Measurements from ENCODE around the gene BIN1. TPM values are rescaled to one million over a fixed set of nuclear protein-coding genes. Genes with fewer than 3 reads are reported as not detected.

BIN1 gene
- total RNA-seq, 2 donors from 2014 or later, result 41.7 to 45.9 TPM

DNA sequence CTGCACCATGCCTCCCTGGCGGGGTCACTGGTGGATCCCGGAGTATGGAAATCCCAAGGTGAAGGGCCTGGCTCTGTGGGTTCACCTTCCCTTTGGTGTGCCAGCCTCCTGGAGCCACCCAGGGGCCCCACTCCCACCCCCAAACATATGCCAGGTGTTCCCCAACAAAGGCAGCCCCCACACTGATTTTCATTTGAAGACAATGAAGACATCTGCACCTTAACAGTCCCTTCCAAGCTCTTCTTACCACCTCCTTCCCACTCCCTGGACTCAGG is 11.7 kb downstream of the BIN1 start:
- peaks cover 5% of the 10 kb centered on the region for H3K4me1 ChIP-seq (ENCODE audit: control insufficient read depth, insufficient read depth, low read length)
- TF ChIP-seq CTCF (conservative IDR thresholded peaks at IDR 0.05), result no peak
- no peak overlapping the region for H3K9ac ChIP-seq (ENCODE audit: extremely low read depth, low read length, poor library complexity, severe bottlenecking)
- Mint-ChIP-seq H3K4me3 (no peak overlapping the region), H3K9me3 (no peaks in the 10 kb centered on the region), H3K4me1 (peaks cover 10% of the 10 kb centered on the region), H3K36me3 (ENCODE audit: low read depth) (no peaks in the 10 kb centered on the region), H3K27ac (peak overlapping the region; percentile 39), H3K27me3 (ENCODE audit: insufficient read depth) (no peaks in the 10 kb centered on the region)
- H3K36me3 ChIP-seq (ENCODE audit: control insufficient read depth, insufficient read depth, low read length), result no peaks in the 10 kb centered on the region
- H3K27me3 ChIP-seq (ENCODE audit: control insufficient read depth, insufficient read depth, low read length, poor library complexity, severe bottlenecking), result no peaks in the 10 kb centered on the region
- DNase-seq, result no peak
- H3K27ac ChIP-seq (ENCODE audit: low read depth, low read length), result no peak overlapping the region
- no peaks in the 10 kb centered on the region for H3K9me3 ChIP-seq (ENCODE audit: control insufficient read depth, low read length)
- 94% methylated on average over 2 of the region's 2 CpGs; no CpG with 5 or more reads in 1 of the 2 experiments for WGBS, 2 experiments (ENCODE audit: insufficient coverage in 1 of 2, insufficient read length in 1 of 2)
- H3K4me3 ChIP-seq (ENCODE audit: low read length), result no peak overlapping the region

GRCh38 chr2:127094509-127095366 is 12.2 kb downstream of the BIN1 start:
- H3K27ac ChIP-seq (ENCODE audit: low read depth, low read length), result no peak overlapping the region
- no peaks in the 10 kb centered on the region for H3K9me3 Mint-ChIP-seq
- H3K27me3 ChIP-seq (ENCODE audit: control insufficient read depth, insufficient read depth, low read length, poor library complexity, severe bottlenecking), result no peaks in the 10 kb centered on the region
- no peak for TF ChIP-seq CTCF (conservative IDR thresholded peaks at IDR 0.05)
- peak; percentile 81 for DNase-seq
- peak overlapping the region; percentile 39 for H3K27ac Mint-ChIP-seq
- H3K36me3 Mint-ChIP-seq (ENCODE audit: low read depth), result no peaks in the 10 kb centered on the region
- H3K36me3 ChIP-seq (ENCODE audit: control insufficient read depth, insufficient read depth, low read length), result no peaks in the 10 kb centered on the region
- peaks cover 4% of the 10 kb centered on the region for H3K4me1 ChIP-seq (ENCODE audit: control insufficient read depth, insufficient read depth, low read length)
- H3K4me1 Mint-ChIP-seq, result peaks cover 9% of the 10 kb centered on the region
- no peak overlapping the region for H3K9ac ChIP-seq (ENCODE audit: extremely low read depth, low read length, poor library complexity, severe bottlenecking)
- 71 to 73% methylated on average over 14 to 17 of the region's 17 CpGs for WGBS, 2 experiments (ENCODE audit: insufficient coverage in 1 of 2, insufficient read length in 1 of 2)
- H3K27me3 Mint-ChIP-seq (ENCODE audit: insufficient read depth), result no peaks in the 10 kb centered on the region
- no peak overlapping the region for H3K4me3 ChIP-seq (ENCODE audit: low read length)
- no peak overlapping the region for H3K4me3 Mint-ChIP-seq
- H3K9me3 ChIP-seq (ENCODE audit: control insufficient read depth, low read length), result no peaks in the 10 kb centered on the region

DNA sequence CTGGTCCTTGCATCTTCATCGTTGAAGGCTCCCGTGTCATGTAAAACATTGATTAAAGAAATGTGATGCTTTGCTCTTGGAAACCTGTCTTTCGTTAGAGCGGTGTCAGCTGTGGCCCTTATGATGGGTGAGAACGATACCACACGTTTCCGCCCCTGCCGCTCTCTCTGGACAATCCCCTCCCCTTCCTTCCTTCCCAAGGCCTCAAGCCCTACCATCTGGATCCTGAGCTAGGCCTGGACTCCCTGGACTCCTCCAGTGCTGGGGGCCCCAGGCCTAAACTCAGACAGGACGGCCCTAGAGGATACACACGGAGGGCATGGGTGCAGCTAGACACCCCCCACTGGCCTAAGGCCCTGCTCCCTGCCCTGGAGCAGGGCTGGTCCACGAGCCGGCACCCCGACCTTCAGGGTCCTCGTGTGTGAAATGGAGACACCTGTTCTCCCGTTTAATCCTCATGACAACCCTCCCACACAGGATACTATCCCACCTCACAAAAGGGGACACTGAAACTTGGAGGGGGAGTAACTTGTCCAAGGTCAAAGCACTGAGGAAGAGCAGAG is 13.2 kb downstream of the BIN1 start:
- H3K4me1 ChIP-seq (ENCODE audit: control insufficient read depth, insufficient read depth, low read length), result peaks cover 4% of the 10 kb centered on the region
- Mint-ChIP-seq H3K27ac (no peak overlapping the region), H3K4me3 (no peak overlapping the region), H3K9me3 (no peaks in the 10 kb centered on the region), H3K27me3 (ENCODE audit: insufficient read depth) (no peaks in the 10 kb centered on the region), H3K4me1 (peaks cover 9% of the 10 kb centered on the region), H3K36me3 (ENCODE audit: low read depth) (no peaks in the 10 kb centered on the region)
- no peak overlapping the region for H3K9ac ChIP-seq (ENCODE audit: extremely low read depth, low read length, poor library complexity, severe bottlenecking)
- H3K9me3 ChIP-seq (ENCODE audit: control insufficient read depth, low read length), result no peaks in the 10 kb centered on the region
- no peak overlapping the region for H3K27ac ChIP-seq (ENCODE audit: low read depth, low read length)
- no peak overlapping the region for H3K4me3 ChIP-seq (ENCODE audit: low read length)
- no peak for TF ChIP-seq CTCF (conservative IDR thresholded peaks at IDR 0.05)
- H3K36me3 ChIP-seq (ENCODE audit: control insufficient read depth, insufficient read depth, low read length), result no peaks in the 10 kb centered on the region
- no peak for DNase-seq
- H3K27me3 ChIP-seq (ENCODE audit: control insufficient read depth, insufficient read depth, low read length, poor library complexity, severe bottlenecking), result no peaks in the 10 kb centered on the region
- 92 to 94% methylated on average over 12 to 15 of the region's 15 CpGs for WGBS, 2 experiments (ENCODE audit: insufficient coverage in 1 of 2, insufficient read length in 1 of 2)

Measured in endodermal cell (in vitro differentiated cells).